ENCODE measurements around the gene HBZ. TPM values are rescaled to one million over a fixed set of nuclear protein-coding genes. Genes with fewer than 3 reads are reported as not detected.

HBZ gene
- total and polyA plus RNA-seq, 7 donors = 0.10 TPM; not detected in 6

GRCh38 chr16:165539-166374, 13.3 kb downstream of the HBZ start, which contains the start of gene HBM:
Gene HBM (plus strand): TSS chr16:165978. CDS start chr16:165998, 20 bp downstream.
- Histone ChIP-seq H3K4me1 (peaks cover 0 to 19% (median 17%) of the 10 kb centered on the region in 4 donors), H3K9me3 (no peaks in the 10 kb centered on the region), H3K36me3 (no peaks in the 10 kb centered on the region), H3K4me3 (peak within 1 kb of the TSS in 1 of 4 donors; percentile 16), H3K27ac (no peak within 1 kb of the TSS), H3K27me3 (peaks cover 32 to 69% (median 60%) of the 10 kb centered on the region in 3 donors)
- TF ChIP-seq POLR2A (IDR thresholded peaks at IDR 0.05) (no peak), EP300 (IDR thresholded peaks at IDR 0.05) (no peak), CTCF (IDR thresholded peaks at IDR 0.05) (no peak), POLR2AphosphoS5 (IDR thresholded peaks at IDR 0.05) (no peak)
- WGBS, 2 donors = 4% methylated on average over 75 of the region's 75 CpGs
- intact Hi-C loops (cut with DNase I) = no loop called here
- DNase-seq = no peak

GRCh38 chr16:166375-167121, 14.1 kb downstream of the HBZ start:
- peaks cover 0 to 19% (median 17%) of the 10 kb centered on the region in 4 donors for H3K4me1 ChIP-seq
- TF ChIP-seq POLR2A (IDR thresholded peaks at IDR 0.05) = no peak
- no peak for TF ChIP-seq CTCF (IDR thresholded peaks at IDR 0.05)
- TF ChIP-seq POLR2AphosphoS5 (IDR thresholded peaks at IDR 0.05) = no peak
- TF ChIP-seq EP300 (IDR thresholded peaks at IDR 0.05) = no peak
- no peak overlapping the region for H3K4me3 ChIP-seq
- DNase-seq = no peak
- peaks cover 35 to 75% (median 68%) of the 10 kb centered on the region in 3 donors for H3K27me3 ChIP-seq
- no peaks in the 10 kb centered on the region for H3K36me3 ChIP-seq
- intact Hi-C loops (cut with DNase I) = no loop called here
- no peaks in the 10 kb centered on the region for H3K9me3 ChIP-seq
- no peak overlapping the region for H3K27ac ChIP-seq
- WGBS, 2 donors = 6 to 8% methylated on average over 45 of the region's 45 CpGs

- WGBS, 2 donors = 12 to 14% methylated on average over 11 of the region's 11 CpGs
These were observed 14.8 kb downstream of the HBZ start for GRCh38 chr16:167122-167690.

GRCh38 chr16:168424-168823, 16.0 kb downstream of the HBZ start:
- intact Hi-C loops (cut with DNase I) = no loop called here
- Histone ChIP-seq H3K36me3 (no peaks in the 10 kb centered on the region), H3K27me3 (peaks cover 40 to 73% (median 69%) of the 10 kb centered on the region in 3 donors), H3K27ac (no peak overlapping the region), H3K4me3 (no peak overlapping the region), H3K9me3 (no peaks in the 10 kb centered on the region), H3K4me1 (peaks cover 0 to 19% (median 17%) of the 10 kb centered on the region in 4 donors)
- no peak for DNase-seq
- WGBS, 2 donors = 46 to 67% methylated on average over 6 of the region's 6 CpGs
- no peak for TF ChIP-seq EP300 (IDR thresholded peaks at IDR 0.05)
- no peak for TF ChIP-seq CTCF (IDR thresholded peaks at IDR 0.05)
- TF ChIP-seq POLR2AphosphoS5 (IDR thresholded peaks at IDR 0.05) = no peak
- no peak for TF ChIP-seq POLR2A (IDR thresholded peaks at IDR 0.05)

More at GRCh38 chr16:167122-167690, 14.8 kb downstream of the HBZ start:
- H3K9me3 ChIP-seq = no peaks in the 10 kb centered on the region
- no peak overlapping the region for H3K4me3 ChIP-seq
- TF ChIP-seq POLR2A (IDR thresholded peaks at IDR 0.05) (no peak), CTCF (IDR thresholded peaks at IDR 0.05) (no peak), EP300 (IDR thresholded peaks at IDR 0.05) (no peak), POLR2AphosphoS5 (IDR thresholded peaks at IDR 0.05) (no peak)
- H3K27me3 ChIP-seq = peaks cover 38 to 79% (median 73%) of the 10 kb centered on the region in 3 donors
- H3K27ac ChIP-seq = no peak overlapping the region
- DNase-seq = no peak
- peaks cover 0 to 19% (median 17%) of the 10 kb centered on the region in 4 donors for H3K4me1 ChIP-seq
- intact Hi-C loops (cut with DNase I) = no loop called here
- H3K36me3 ChIP-seq = no peaks in the 10 kb centered on the region

All from sigmoid colon (tissue), 7 donors.